K562 (cell line): Measurements from ENCODE around the gene CBL. TPM values are rescaled to one million over a fixed set of nuclear protein-coding genes. Genes with fewer than 3 reads are reported as not detected.

Experiments
- ATAC-seq: fragments of 200-7000 bp; cut with Tn5 transposase; 3 replicates; pipeline ENCODE4 v1.9.1; 2020; ENCODE audit warnings: moderate library complexity
- BruUV-seq: library from RNA; stranded (reverse); fragments of 400-500 nt; replicated peaks from 2 replicates; lab custom pipeline; 2021; lab: Mats Ljungman, UMichigan
- CTCF ChIA-PET: fragments of 300-600 bp; formaldehyde crosslinking; extraction: SDS; loops from one replicate; lab custom pipeline; 2021; ENCODE audit warnings: low intra/inter-chr PET ratio; lab: Yijun Ruan, JAX
- POLR2A ChIA-PET: fragments of 300-600, 350-650 bp; sonication (Branson Sonifier 250); formaldehyde crosslinking; extraction: SDS; loops from one replicate; lab custom pipeline; 2021; ENCODE audit warnings: antibody characterized with exemption, inconsistent platforms; lab: Yijun Ruan, JAX
- DNase-seq, 4 experiments: peaks; one replicate each; pipeline versions ENCODE4 v3.0.0 to v3.0.0-alpha.2; 2011 to 2018; ENCODE audit warnings: low spot score in 3 of 4, mixed read lengths in 3 of 4; ENCODE audit errors: extremely low read depth in 1 of 4
- FAIRE-seq: peaks from 2 replicates; lab custom pipeline; 2011; peaks lifted over from hg19 to GRCh38; lab: Jason Lieb, UNC
- H2AFZ ChIP-seq: 2 replicates; pipeline ENCODE4 v1.6.0; 2011; ENCODE audit warnings: low read depth, low read length, control low read depth, inconsistent platforms
- H3K27ac ChIP-seq: fragments of 200-600 bp; 3 replicates; pipeline ENCODE4 v1.8.0; 2011; ENCODE audit warnings: low read depth, mild to moderate bottlenecking, control low read depth, inconsistent platforms, low read length, moderate library complexity, mixed read lengths; ENCODE audit errors: extremely low read depth
- H3K27me3 ChIP-seq, 2 experiments: fragments of 300-600 bp in 1 of 2; 2 replicates in 1 of 2; 3 replicates in 1 of 2; pipeline versions ENCODE4 v1.6.0 to v1.8.0; 2011; ENCODE audit warnings: inconsistent platforms in 2 of 2, low read length in 2 of 2, mild to moderate bottlenecking in 1 of 2, mixed read lengths in 1 of 2, moderate library complexity in 1 of 2; ENCODE audit not compliant: control insufficient read depth in 2 of 2, insufficient read depth in 2 of 2
- H3K36me3 ChIP-seq: fragments of 300-600 bp; 3 replicates; pipeline ENCODE4 v1.8.0; 2011; ENCODE audit warnings: mild to moderate bottlenecking, low read length, inconsistent platforms; ENCODE audit not compliant: control insufficient read depth, insufficient read depth
- H3K4me1 ChIP-seq, 2 experiments: fragments of 200-600 bp in 1 of 2; replicated peaks in 1 of 2; 2 replicates in 1 of 2; 3 replicates in 1 of 2; pipeline versions ENCODE4 v1.5.1 to v1.8.0; 2011; ENCODE audit warnings: inconsistent platforms in 2 of 2, low read length in 2 of 2, mild to moderate bottlenecking in 1 of 2, mixed read lengths in 1 of 2, moderate library complexity in 1 of 2; ENCODE audit not compliant: control insufficient read depth in 2 of 2, insufficient read depth in 2 of 2
- H3K4me2 ChIP-seq: 2 replicates; pipeline ENCODE4 v1.6.1; 2011; ENCODE audit warnings: low read length, control low read depth, inconsistent platforms, mixed read lengths; ENCODE audit not compliant: insufficient read depth
- H3K4me3 ChIP-seq: fragments of 200-600 bp; sonication (generic), shearing (Covaris generic); 2 replicates; pipeline ENCODE4 v1.5.1; 2016; ENCODE audit warnings: control low read depth, inconsistent platforms
- H3K79me2 ChIP-seq: fragments of 200-600 bp; 3 replicates; pipeline ENCODE4 v1.8.0; 2011; ENCODE audit warnings: low read length, inconsistent platforms; ENCODE audit not compliant: control insufficient read depth, insufficient read depth
- H3K9ac ChIP-seq, 2 experiments: 2 replicates each; pipeline versions ENCODE4 v1.6.0 to v1.6.1; 2011; ENCODE audit warnings: low read depth in 2 of 2, low read length in 2 of 2, control low read depth in 1 of 2, inconsistent platforms in 1 of 2, mild to moderate bottlenecking in 1 of 2, mixed read lengths in 1 of 2; ENCODE audit not compliant: insufficient read depth in 1 of 2
- H3K9me1 ChIP-seq: one replicate; pipeline ENCODE4 v1.6.0; 2011; ENCODE audit warnings: inconsistent platforms, mild to moderate bottlenecking, low read length, moderate library complexity; ENCODE audit not compliant: control insufficient read depth, insufficient read depth
- H3K9me3 ChIP-seq: replicated peaks from 2 replicates; pipeline ENCODE4 v1.5.1; 2011; ENCODE audit warnings: low read depth, low read length, inconsistent platforms; ENCODE audit not compliant: control insufficient read depth, insufficient read depth
- H4K20me1 ChIP-seq: replicated peaks from 2 replicates; pipeline ENCODE4 v1.6.1; 2011; ENCODE audit warnings: low read length, inconsistent platforms, mixed read lengths; ENCODE audit not compliant: control insufficient read depth, insufficient read depth
- ARID1B ChIP-seq: fragments of 450-650 bp; IDR thresholded peaks from 2 replicates; pipeline ENCODE4 v1.6.1; 2016; ENCODE audit warnings: antibody characterized with exemption, mild to moderate bottlenecking, inconsistent platforms
- CBFA2T3 ChIP-seq: fragments of 450-650 bp; IDR thresholded peaks from 2 replicates; pipeline ENCODE4 v1.6.1; 2017
- CEBPG ChIP-seq, 3 experiments: fragments of 200-800 bp in 1 of 3; sonication (Bioruptor generic) in 1 of 3; sonication (generic) in 1 of 3; formaldehyde crosslinking in 1 of 3; IDR thresholded peaks in 2 of 3; conservative IDR thresholded peaks in 1 of 3; 2 replicates each; pipeline versions ENCODE4 v1.6.1 to v1.8.0; 2016 to 2022; ENCODE audit warnings: missing compliant biosample characterization in 2 of 3, missing genetic modification characterization in 2 of 3, mild to moderate bottlenecking in 1 of 3, missing genetic modification reagents in 1 of 3
- CREM ChIP-seq: IDR thresholded peaks from 2 replicates; pipeline ENCODE4 v1.6.1; 2014; ENCODE audit warnings: antibody characterized with exemption, low read depth
- DPF2 ChIP-seq: fragments of 450-650 bp; IDR thresholded peaks from 2 replicates; pipeline ENCODE4 v1.6.1; 2016
- EHMT2 ChIP-seq: fragments of 450-650 bp; IDR thresholded peaks from 2 replicates; pipeline ENCODE4 v1.6.1; 2018; ENCODE audit warnings: antibody characterized with exemption
- FUS ChIP-seq: fragments of 200-400 bp; formaldehyde crosslinking; optimal IDR thresholded peaks from 2 replicates; pipeline ENCODE3; 2017; ENCODE audit warnings: low read depth, low read length
- KDM1A ChIP-seq, 2 experiments: fragments of 450-650 bp; IDR thresholded peaks; 2 replicates each; pipeline ENCODE4 v1.6.1; 2016; ENCODE audit warnings: mild to moderate bottlenecking in 2 of 2
- MEF2D ChIP-seq: conservative IDR thresholded peaks from 2 replicates; pipeline ENCODE4 v1.6.1; 2016; ENCODE audit warnings: low read depth, missing genetic modification characterization, missing compliant biosample characterization
- NFE2 ChIP-seq: IDR thresholded peaks from 2 replicates; pipeline ENCODE4 v1.6.1; 2014; ENCODE audit warnings: antibody characterized with exemption, low read depth
- SIN3B ChIP-seq: fragments of 450-650 bp; IDR thresholded peaks from 2 replicates; pipeline ENCODE4 v1.6.1; 2017; ENCODE audit warnings: low read depth, mild to moderate bottlenecking, moderate library complexity
- SMARCE1 ChIP-seq: fragments of 450-650 bp; IDR thresholded peaks from 2 replicates; pipeline ENCODE4 v1.7.1; 2016; ENCODE audit warnings: mild to moderate bottlenecking
- TRIM24 ChIP-seq, 2 experiments: fragments of 450-650 bp; IDR thresholded peaks; 2 replicates each; pipeline ENCODE4 v1.6.1; 2016
- ZBTB8A ChIP-seq: fragments of 450-650 bp; IDR thresholded peaks from 2 replicates; pipeline ENCODE4 v1.6.1; 2018; ENCODE audit warnings: mild to moderate bottlenecking, moderate library complexity; ENCODE audit not compliant: partially characterized antibody
- ZNF239 ChIP-seq: fragments of 250-450 bp; sonication (Bioruptor Pico); IDR thresholded peaks from 2 replicates; pipeline ENCODE4 v1.4.0; 2020; ENCODE audit warnings: mild to moderate bottlenecking
- ZNF695 ChIP-seq: fragments of 450-650 bp; formaldehyde crosslinking; IDR thresholded peaks from 2 replicates; pipeline ENCODE4 v1.4.0; 2020; ENCODE audit warnings: mild to moderate bottlenecking, moderate library complexity
- ZSCAN29 ChIP-seq: fragments of 450-650 bp; IDR thresholded peaks from 2 replicates; pipeline ENCODE4 v1.6.1; 2017
- ZSCAN32 ChIP-seq: fragments of 450-650 bp; formaldehyde crosslinking; IDR thresholded peaks from 2 replicates; pipeline ENCODE4 v1.4.0; 2020; ENCODE audit warnings: mild to moderate bottlenecking, moderate library complexity
- WGBS: fragments of 100-300 bp; shearing (Covaris generic); methylation state at CpG from one replicate; pipeline ENCODE4 v1.1.6; 2016; ENCODE audit warnings: low coverage, mixed read lengths; ENCODE audit not compliant: insufficient coverage; ENCODE audit errors: missing lambda C conversion rate; 5-methylcytosine and 5-hydroxymethylcytosine counted together
- in situ Hi-C: fragments of 300-500 bp; cut with MboI; formaldehyde crosslinking; loops from 4 replicates; pipeline ENCODE4 v1.15.0; 2018; ENCODE audit warnings: inconsistent platforms, mixed read lengths
- intact Hi-C: fragments of 100-400 bp; cut with micrococcal nuclease; formaldehyde crosslinking; loops from 2 replicates; pipeline ENCODE4 v1.14.2; 2022
- polyA plus RNA-seq, 8 experiments: library from polyadenylated mRNA; depleted of rRNA in 4 of 8; stranded (reverse) in 5 of 8; unstranded in 3 of 8; fragments of >200 nt; fragmentation: Nextera tagmentation in 2 of 8; fragmentation: Illumina TruSeq in 1 of 8; extraction: Ambion mirVana in 2 of 8; extraction: Trizol in 1 of 8; gene quantifications; 2 replicates each; pipeline versions ENCODE4 v1.2.1 to v1.2.3, GENCODE V29; 2011 to 2014; ENCODE audit warnings: inconsistent platforms in 1 of 8, missing spikeins in 1 of 8
- total RNA-seq, 7 experiments: library from RNA; depleted of rRNA in 6 of 7; stranded (reverse); fragments of >200 nt in 6 of 7; fragmentation: Illumina TruSeq in 2 of 7; extraction: Trizol in 2 of 7; gene quantifications; 2 replicates each; pipeline versions ENCODE4 v1.2.1 to v1.2.3, GENCODE V29; 2011 to 2021; ENCODE audit warnings: low replicate concordance in 1 of 7
- TF ChIP-seq, protein P1 (sequence below): IDR thresholded peaks from 2 replicates; pipeline ENCODE4 v1.6.1; 2016; ENCODE audit warnings: missing genetic modification characterization, missing compliant biosample characterization
- TF ChIP-seq, protein P2 (sequence below): sonication (generic); IDR thresholded peaks from 2 replicates; pipeline ENCODE4 v1.6.1; 2016

CBL gene
- total and polyA plus RNA-seq, 9 of the 15 experiments (the other 6 are each of a cell fraction or from before 2014, with no cell fraction given): 3.2 to 24.9 (median 9.9) TPM

DNA sequence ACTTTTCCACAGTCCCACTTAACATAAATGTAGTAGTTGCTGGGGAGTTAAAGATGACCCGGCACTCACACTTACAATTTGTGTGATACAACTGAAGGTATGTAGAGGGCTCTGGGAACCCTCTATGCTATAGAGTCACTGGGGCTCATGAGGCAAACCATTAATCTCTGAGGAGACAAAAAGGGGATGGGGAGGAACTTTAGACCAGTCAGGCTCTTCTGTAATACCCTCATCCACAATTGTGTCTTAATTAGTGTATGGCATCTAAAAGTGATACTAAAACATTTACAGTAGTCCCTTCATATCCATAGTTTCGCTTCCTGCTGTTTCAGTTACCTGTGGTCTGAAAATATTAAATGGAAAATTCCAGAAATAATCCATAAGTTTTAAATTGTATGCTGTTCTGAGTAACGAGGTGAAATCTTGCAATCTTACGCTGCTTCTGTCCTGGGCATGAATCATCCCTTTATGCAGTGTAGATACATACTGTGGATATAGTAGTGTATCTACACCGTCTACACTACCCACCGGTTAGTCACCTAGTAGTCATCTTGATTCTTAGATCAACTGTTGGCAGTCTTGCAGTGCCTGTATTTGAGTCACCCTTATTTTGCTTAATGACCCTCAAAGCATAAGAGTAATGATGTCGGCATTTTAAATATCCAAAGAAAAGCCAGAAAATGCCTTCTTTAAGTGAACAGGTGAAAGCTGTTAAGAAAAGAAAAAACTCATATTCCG lies 12.2 kb downstream of the CBL start:
- Histone ChIP-seq H3K27me3 (no peaks in the 10 kb centered on the region), H3K4me3 (no peak overlapping the region), H3K9me1 (no peaks in the 10 kb centered on the region), H3K27ac (peak overlapping the region; percentile 32; the same call in 1 of the 3 replicates), H3K9me3 (no peaks in the 10 kb centered on the region), H3K4me1 (peaks cover 0 to 3% of the 10 kb centered on the region in 2 experiments; a peak in 1 of 5 replicates), H3K9ac (no peak overlapping the region), H3K4me2 (no peak overlapping the region), H3K36me3 (no peaks in the 10 kb centered on the region), H3K79me2 (peaks cover 56% of the 10 kb centered on the region), H2AFZ (no peak overlapping the region; the same call in 1 of the 2 replicates), H4K20me1 (0 out of 2 replicates have a peak, but pooled peaks cover 3% of the 10 kb centered on the region)
- BruUV-seq: no TSS peak
- intact Hi-C loops (no loop called here), in situ Hi-C loops (no loop called here)
- peak; percentile 71 for FAIRE-seq
- DNase-seq: peak in 3 of 4 experiments; percentile 31 to 45 (median 39)
- CTCF ChIA-PET: no interaction called here
- WGBS: 36% methylated on average over 8 of the region's 8 CpGs
- peak; percentile 69 for ATAC-seq
- POLR2A ChIA-PET: interaction anchor here (0.6 kb wide), 1 partner anchor 1698 kb away, joined by 3 read pairs; no protein-coding TSS in a partner anchor
- TF ChIP-seq MEF2D (tag) (no peak), ARID1B (peak; percentile 71), CREM (peak; percentile 39; the same call in 1 of the 2 replicates), KDM1A (IDR thresholded peaks at IDR 0.05) (0 out of 4 replicates have a peak, but pooled peaks of 1 of the 2 experiments have one; percentile 25), DPF2 (peak; percentile 77), EHMT2 (peak; percentile 33; the same call in 1 of the 2 replicates), TRIM24 (IDR thresholded peaks at IDR 0.05) (peak in 1 of 2 experiments; percentile 26; a peak in 1 of 4 replicates), SIN3B (no peak), FUS (no peak), NFE2 (peak; percentile 10; the same call in 1 of the 2 replicates), SMARCE1 (peak; percentile 74), ZSCAN29 (peak; percentile 93), ZBTB8A (no peak), CBFA2T3 (0 out of 2 replicates have a peak, but pooled peaks have one; percentile 24), CEBPG (CRISPR knock-in tag; IDR thresholded peaks at IDR 0.05) (no peak), CEBPG (tag; conservative IDR thresholded peaks at IDR 0.05 in 1 of 2, IDR thresholded peaks at IDR 0.05 in 1 of 2) (peak in 1 of 2 experiments; percentile 53; a peak in 2 of 4 replicates), ZNF239 (no peak), ZNF695 (CRISPR knock-in tag) (no peak), ZSCAN32 (CRISPR knock-in tag) (peak; percentile 75; the same call in 1 of the 2 replicates)
- TF ChIP-seq, protein P1, sequence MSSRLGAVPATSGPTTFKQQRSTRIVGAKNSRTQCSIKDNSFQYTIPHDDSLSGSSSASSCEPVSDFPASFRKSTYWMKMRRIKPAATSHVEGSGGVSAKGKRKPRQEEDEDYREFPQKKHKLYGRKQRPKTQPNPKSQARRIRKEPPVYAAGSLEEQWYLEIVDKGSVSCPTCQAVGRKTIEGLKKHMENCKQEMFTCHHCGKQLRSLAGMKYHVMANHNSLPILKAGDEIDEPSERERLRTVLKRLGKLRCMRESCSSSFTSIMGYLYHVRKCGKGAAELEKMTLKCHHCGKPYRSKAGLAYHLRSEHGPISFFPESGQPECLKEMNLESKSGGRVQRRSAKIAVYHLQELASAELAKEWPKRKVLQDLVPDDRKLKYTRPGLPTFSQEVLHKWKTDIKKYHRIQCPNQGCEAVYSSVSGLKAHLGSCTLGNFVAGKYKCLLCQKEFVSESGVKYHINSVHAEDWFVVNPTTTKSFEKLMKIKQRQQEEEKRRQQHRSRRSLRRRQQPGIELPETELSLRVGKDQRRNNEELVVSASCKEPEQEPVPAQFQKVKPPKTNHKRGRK: no peak
- TF ChIP-seq, protein P2, sequence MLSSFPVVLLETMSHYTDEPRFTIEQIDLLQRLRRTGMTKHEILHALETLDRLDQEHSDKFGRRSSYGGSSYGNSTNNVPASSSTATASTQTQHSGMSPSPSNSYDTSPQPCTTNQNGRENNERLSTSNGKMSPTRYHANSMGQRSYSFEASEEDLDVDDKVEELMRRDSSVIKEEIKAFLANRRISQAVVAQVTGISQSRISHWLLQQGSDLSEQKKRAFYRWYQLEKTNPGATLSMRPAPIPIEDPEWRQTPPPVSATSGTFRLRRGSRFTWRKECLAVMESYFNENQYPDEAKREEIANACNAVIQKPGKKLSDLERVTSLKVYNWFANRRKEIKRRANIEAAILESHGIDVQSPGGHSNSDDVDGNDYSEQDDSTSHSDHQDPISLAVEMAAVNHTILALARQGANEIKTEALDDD: peak; percentile 95
